ENCODE data around the gene TRAF3IP3. TPM values are rescaled to one million over a fixed set of nuclear protein-coding genes. Genes with fewer than 3 reads are reported as not detected.

TRAF3IP3 gene
- total and polyA plus RNA-seq, 2 of the 13 experiments (the other 11 are each of a cell fraction or from before 2014, with no cell fraction given): not detected

DNA sequence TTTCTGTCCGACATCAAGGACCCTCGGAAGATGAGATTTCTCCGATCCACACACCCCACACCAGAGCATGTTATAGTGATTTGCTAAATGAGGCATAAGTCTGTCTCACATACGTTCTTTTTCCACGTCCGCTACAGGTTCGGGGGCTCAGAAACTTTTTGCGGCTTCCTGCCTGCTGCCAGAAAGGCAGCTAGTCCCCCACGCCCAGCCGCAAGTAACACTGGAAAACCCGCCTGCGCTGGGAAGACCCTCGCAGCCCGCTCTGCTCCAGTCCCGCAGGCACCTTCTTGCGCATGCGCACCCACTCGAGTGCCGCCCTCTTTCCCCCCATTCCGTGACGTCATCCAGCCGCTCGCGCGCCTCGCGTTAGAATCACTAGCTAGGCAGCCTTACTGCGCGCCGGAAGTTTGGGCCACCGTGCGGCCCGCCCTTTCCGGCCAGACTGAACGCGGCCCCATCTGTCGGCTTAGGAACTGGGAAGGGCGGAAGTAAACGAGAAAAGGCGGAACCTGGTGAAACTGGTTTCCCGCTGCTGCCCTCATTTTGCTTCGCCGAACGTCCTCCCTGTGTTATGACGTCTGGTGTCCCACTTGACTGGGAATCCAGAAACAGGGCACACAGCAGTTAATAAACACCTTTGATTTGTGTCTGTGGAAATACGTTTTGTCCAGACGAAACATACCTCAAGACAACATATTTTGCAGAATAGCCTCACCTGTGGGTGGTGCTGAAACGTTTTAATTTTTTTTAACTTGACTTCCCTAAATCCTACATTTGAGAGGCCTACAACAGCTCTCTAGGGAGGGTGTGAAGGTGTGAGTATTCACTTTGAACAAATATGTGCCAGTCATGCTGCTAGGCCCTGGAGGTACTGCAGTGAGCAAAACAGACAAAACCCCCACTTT is 28.7 kb downstream of the TRAF3IP3 start, which contains the start of gene C1orf74 (continued):
- TF ChIP-seq, protein P1, sequence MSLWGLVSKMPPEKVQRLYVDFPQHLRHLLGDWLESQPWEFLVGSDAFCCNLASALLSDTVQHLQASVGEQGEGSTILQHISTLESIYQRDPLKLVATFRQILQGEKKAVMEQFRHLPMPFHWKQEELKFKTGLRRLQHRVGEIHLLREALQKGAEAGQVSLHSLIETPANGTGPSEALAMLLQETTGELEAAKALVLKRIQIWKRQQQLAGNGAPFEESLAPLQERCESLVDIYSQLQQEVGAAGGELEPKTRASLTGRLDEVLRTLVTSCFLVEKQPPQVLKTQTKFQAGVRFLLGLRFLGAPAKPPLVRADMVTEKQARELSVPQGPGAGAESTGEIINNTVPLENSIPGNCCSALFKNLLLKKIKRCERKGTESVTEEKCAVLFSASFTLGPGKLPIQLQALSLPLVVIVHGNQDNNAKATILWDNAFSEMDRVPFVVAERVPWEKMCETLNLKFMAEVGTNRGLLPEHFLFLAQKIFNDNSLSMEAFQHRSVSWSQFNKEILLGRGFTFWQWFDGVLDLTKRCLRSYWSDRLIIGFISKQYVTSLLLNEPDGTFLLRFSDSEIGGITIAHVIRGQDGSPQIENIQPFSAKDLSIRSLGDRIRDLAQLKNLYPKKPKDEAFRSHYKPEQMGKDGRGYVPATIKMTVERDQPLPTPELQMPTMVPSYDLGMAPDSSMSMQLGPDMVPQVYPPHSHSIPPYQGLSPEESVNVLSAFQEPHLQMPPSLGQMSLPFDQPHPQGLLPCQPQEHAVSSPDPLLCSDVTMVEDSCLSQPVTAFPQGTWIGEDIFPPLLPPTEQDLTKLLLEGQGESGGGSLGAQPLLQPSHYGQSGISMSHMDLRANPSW (CRISPR knock-in tag; IDR thresholded peaks at IDR 0.05; ENCODE audit: borderline replicate concordance): no peak
- TF ChIP-seq, protein P2, sequence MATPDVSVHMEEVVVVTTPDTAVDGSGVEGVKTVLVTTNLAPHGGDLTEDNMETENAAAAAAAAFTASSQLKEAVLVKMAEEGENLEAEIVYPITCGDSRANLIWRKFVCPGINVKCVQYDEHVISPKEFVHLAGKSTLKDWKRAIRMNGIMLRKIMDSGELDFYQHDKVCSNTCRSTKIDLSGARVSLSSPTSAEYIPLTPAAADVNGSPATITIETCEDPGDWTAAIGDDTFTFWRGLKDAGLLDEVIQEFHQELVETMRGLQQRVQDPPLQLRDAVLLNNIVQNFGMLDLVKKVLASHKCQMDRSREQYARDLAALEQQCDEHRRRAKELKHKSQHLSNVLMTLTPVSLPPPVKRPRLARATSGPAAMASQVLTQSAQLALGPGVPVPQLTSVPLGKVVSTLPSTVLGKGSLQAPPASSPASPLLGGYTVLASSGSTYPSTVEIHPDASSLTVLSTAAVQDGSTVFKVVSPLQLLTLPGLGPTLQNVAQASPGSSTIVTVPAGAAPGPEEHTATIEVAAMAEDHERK (CRISPR knock-in tag; IDR thresholded peaks at IDR 0.05; ENCODE audit: low read depth): no peak
- TF ChIP-seq, protein P3, sequence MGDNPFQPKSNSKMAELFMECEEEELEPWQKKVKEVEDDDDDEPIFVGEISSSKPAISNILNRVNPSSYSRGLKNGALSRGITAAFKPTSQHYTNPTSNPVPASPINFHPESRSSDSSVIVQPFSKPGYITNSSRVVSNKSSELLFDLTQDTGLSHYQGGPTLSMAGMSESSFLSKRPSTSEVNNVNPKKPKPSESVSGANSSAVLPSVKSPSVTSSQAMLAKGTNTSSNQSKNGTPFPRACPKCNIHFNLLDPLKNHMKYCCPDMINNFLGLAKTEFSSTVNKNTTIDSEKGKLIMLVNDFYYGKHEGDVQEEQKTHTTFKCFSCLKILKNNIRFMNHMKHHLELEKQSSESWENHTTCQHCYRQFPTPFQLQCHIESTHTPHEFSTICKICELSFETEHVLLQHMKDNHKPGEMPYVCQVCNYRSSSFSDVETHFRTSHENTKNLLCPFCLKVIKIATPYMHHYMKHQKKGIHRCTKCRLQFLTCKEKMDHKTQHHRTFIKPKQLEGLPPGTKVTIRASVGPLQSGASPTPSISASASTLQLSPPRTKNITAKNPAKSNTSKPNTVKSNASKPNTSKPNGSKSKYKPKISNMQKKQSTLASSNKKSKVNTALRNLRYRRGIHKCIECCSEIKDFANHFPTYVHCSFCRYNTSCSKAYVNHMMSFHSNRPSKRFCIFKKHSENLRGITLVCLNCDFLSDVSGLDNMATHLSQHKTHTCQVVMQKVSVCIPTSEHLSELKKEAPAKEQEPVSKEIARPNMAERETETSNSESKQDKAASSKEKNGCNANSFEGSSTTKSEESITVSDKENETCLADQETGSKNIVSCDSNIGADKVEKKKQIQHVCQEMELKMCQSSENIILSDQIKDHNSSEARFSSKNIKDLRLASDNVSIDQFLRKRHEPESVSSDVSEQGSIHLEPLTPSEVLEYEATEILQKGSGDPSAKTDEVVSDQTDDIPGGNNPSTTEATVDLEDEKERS (CRISPR knock-in tag; IDR thresholded peaks at IDR 0.05): 0 out of 2 replicates have a peak, but pooled peaks have one; percentile 24
- TF ChIP-seq ZFYVE20 (CRISPR knock-in tag; IDR thresholded peaks at IDR 0.05; ENCODE audit: borderline replicate concordance, low read depth) (no peak), ZNF761 (CRISPR knock-in tag; conservative IDR thresholded peaks at IDR 0.05) (no peak), DNMT3B (CRISPR knock-in tag; conservative IDR thresholded peaks at IDR 0.05) (no peak), ZSCAN31 (CRISPR knock-in tag; IDR thresholded peaks at IDR 0.05; ENCODE audit: low read depth) (no peak), MAFF (IDR thresholded peaks at IDR 0.05; ENCODE audit: low read depth, low read length) (no peak), ZBTB8A (CRISPR knock-in tag; IDR thresholded peaks at IDR 0.05; ENCODE audit: borderline replicate concordance, low read depth) (no peak), ZNF605 (CRISPR knock-in tag; IDR thresholded peaks at IDR 0.05) (peak; percentile 90), SRSF9 (IDR thresholded peaks at IDR 0.05; ENCODE audit: borderline replicate concordance, insufficient read depth, low read depth, low read length, poor library complexity, severe bottlenecking) (no peak)
- TF ChIP-seq, protein P4, sequence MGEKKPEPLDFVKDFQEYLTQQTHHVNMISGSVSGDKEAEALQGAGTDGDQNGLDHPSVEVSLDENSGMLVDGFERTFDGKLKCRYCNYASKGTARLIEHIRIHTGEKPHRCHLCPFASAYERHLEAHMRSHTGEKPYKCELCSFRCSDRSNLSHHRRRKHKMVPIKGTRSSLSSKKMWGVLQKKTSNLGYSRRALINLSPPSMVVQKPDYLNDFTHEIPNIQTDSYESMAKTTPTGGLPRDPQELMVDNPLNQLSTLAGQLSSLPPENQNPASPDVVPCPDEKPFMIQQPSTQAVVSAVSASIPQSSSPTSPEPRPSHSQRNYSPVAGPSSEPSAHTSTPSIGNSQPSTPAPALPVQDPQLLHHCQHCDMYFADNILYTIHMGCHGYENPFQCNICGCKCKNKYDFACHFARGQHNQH (CRISPR knock-in tag; IDR thresholded peaks at IDR 0.05): 0 out of 2 replicates have a peak, but pooled peaks have one; percentile 18
- TF ChIP-seq, protein P5, sequence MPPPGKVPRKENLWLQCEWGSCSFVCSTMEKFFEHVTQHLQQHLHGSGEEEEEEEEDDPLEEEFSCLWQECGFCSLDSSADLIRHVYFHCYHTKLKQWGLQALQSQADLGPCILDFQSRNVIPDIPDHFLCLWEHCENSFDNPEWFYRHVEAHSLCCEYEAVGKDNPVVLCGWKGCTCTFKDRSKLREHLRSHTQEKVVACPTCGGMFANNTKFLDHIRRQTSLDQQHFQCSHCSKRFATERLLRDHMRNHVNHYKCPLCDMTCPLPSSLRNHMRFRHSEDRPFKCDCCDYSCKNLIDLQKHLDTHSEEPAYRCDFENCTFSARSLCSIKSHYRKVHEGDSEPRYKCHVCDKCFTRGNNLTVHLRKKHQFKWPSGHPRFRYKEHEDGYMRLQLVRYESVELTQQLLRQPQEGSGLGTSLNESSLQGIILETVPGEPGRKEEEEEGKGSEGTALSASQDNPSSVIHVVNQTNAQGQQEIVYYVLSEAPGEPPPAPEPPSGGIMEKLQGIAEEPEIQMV (CRISPR knock-in tag; IDR thresholded peaks at IDR 0.05; ENCODE audit: low read depth): no peak
- TF ChIP-seq, protein P6, sequence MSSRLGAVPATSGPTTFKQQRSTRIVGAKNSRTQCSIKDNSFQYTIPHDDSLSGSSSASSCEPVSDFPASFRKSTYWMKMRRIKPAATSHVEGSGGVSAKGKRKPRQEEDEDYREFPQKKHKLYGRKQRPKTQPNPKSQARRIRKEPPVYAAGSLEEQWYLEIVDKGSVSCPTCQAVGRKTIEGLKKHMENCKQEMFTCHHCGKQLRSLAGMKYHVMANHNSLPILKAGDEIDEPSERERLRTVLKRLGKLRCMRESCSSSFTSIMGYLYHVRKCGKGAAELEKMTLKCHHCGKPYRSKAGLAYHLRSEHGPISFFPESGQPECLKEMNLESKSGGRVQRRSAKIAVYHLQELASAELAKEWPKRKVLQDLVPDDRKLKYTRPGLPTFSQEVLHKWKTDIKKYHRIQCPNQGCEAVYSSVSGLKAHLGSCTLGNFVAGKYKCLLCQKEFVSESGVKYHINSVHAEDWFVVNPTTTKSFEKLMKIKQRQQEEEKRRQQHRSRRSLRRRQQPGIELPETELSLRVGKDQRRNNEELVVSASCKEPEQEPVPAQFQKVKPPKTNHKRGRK (CRISPR knock-in tag; IDR thresholded peaks at IDR 0.05): no peak

Data from HepG2 (cell line).